GM18951 (cell line): ENCODE results near the gene CARD14.

Experiments
- POLR2A ChIP-seq: IDR thresholded peaks from 4 replicates; pipeline ENCODE4 v1.6.1; 2011; ENCODE audit warnings: mild to moderate bottlenecking; ENCODE audit not compliant: insufficient read length, insufficient read depth; ENCODE audit errors: extremely low read depth
- in situ Hi-C: fragments of 300-500 bp; cut with MboI; formaldehyde crosslinking; loops from one replicate; pipeline ENCODE4 v1.12.0; 2022; ENCODE audit warnings: low sequenced_read_pairs, mixed read lengths, inconsistent platforms; ENCODE audit not compliant: unreplicated experiment

The CARD14 gene

GRCh38 chr17:80201446-80201845, 31.6 kb downstream of the CARD14 start:
- TF ChIP-seq POLR2A = no peak
- in situ Hi-C loops = no loop called here

GRCh38 chr17:80202197-80202596, 32.4 kb downstream of the CARD14 start:
- in situ Hi-C loops = no loop called here

GRCh38 chr17:80203471-80203963, 33.7 kb downstream of the CARD14 start:
- in situ Hi-C loops = no loop called here
- TF ChIP-seq POLR2A = no peak

More at GRCh38 chr17:80202197-80202596, 32.4 kb downstream of the CARD14 start:
- no peak for TF ChIP-seq POLR2A

- in situ Hi-C loops = no loop called here
- no peak for TF ChIP-seq POLR2A
Observed at GRCh38 chr17:80204626-80205468, 35.0 kb downstream of the CARD14 start.

GRCh38 chr17:80205811-80206210, 36.0 kb downstream of the CARD14 start:
- in situ Hi-C loops = no loop called here
- no peak for TF ChIP-seq POLR2A

GRCh38 chr17:80208050-80208449, 38.2 kb downstream of the CARD14 start:
- in situ Hi-C loops = no loop called here
- TF ChIP-seq POLR2A = no peak

- in situ Hi-C loops = no loop called here
- TF ChIP-seq POLR2A = no peak
Observed at GRCh38 chr17:80209765-80210164, 39.9 kb downstream of the CARD14 start.

- TF ChIP-seq POLR2A = no peak
- in situ Hi-C loops = no loop called here
Observed at GRCh38 chr17:80210348-80211108, 40.7 kb downstream of the CARD14 start.

GRCh38 chr17:80212109-80212508, 42.3 kb downstream of the CARD14 start:
- TF ChIP-seq POLR2A = no peak
- in situ Hi-C loops = no loop called here

GRCh38 chr17:80212511-80212910, 42.7 kb downstream of the CARD14 start:
- TF ChIP-seq POLR2A = no peak
- in situ Hi-C loops = no loop called here

- in situ Hi-C loops = no loop called here
- no peak for TF ChIP-seq POLR2A
Observed at GRCh38 chr17:80212962-80213642, 43.3 kb downstream of the CARD14 start.

GRCh38 chr17:80213643-80213975, 43.8 kb downstream of the CARD14 start:
- no peak for TF ChIP-seq POLR2A
- in situ Hi-C loops = no loop called here

GRCh38 chr17:80214012-80214877, 44.4 kb downstream of the CARD14 start:
- TF ChIP-seq POLR2A = no peak
- in situ Hi-C loops = no loop called here

- in situ Hi-C loops = no loop called here
- no peak for TF ChIP-seq POLR2A
Observed at GRCh38 chr17:80214878-80215210, 45.0 kb downstream of the CARD14 start.
